ENCODE data around the gene RPL3. TPM values are rescaled to one million over a fixed set of nuclear protein-coding genes. Genes with fewer than 3 reads are reported as not detected.

Gene RPL3
- total and polyA plus RNA-seq, 2 of the 4 experiments (the other 2 are of a cell fraction) = 2,871 to 3,312 TPM

- in situ Hi-C loops (cut with MboI; ENCODE audit: low sequenced_read_pairs) = no loop called here
- no peak overlapping the region for H3K4me2 ChIP-seq (ENCODE audit: low read depth, low read length)
Measured at GRCh38 chr22:39296535-39296934, 22.9 kb downstream of the RPL3 start.

More at GRCh38 chr22:39296535-39296934, 22.9 kb downstream of the RPL3 start:
- H2BK15ac ChIP-seq (ENCODE audit: low read depth, low read length) = no peak overlapping the region
- POLR2A ChIA-PET (ENCODE audit: unreplicated experiment) = no interaction called here
- no peak overlapping the region for H3K14ac ChIP-seq (replicated peaks; ENCODE audit: low read depth, low read length)
- H3K23ac ChIP-seq (ENCODE audit: low read depth, low read length) = no peak overlapping the region
- H3K4ac ChIP-seq (ENCODE audit: low read depth, low read length) = peak overlapping the region; percentile 36; the same call in 1 of the 2 replicates
- H3K79me1 ChIP-seq (ENCODE audit: low read depth in 1 of 2, low read length in 2 of 2) = no peaks in the 10 kb centered on the region
- no peaks in the 10 kb centered on the region for H4K20me1 ChIP-seq (ENCODE audit: insufficient read depth, low read length)
- CTCF ChIA-PET = no interaction called here
- H4K8ac ChIP-seq (ENCODE audit: low read depth in 2 of 2, low read length in 2 of 2) = no peak overlapping the region
- H3K27ac ChIP-seq (ENCODE audit: insufficient read depth, low read length) = no peak overlapping the region
- peaks cover 22% of the 10 kb centered on the region for H3K4me1 ChIP-seq (ENCODE audit: control insufficient read depth, insufficient read depth, low read length)
- H2AFZ ChIP-seq (replicated peaks; ENCODE audit: low read length, poor library complexity) = no peak overlapping the region
- WGBS, 2 experiments (ENCODE audit: extremely low coverage in 2 of 2, insufficient read length in 1 of 2) = no CpG with 5 or more reads among the region's 6 CpGs
- intact Hi-C loops (cut with micrococcal nuclease) (no loop called here), dilution Hi-C loops (cut with HindIII; ENCODE audit: low sequenced_read_pairs, unreplicated experiment) (no loop called here)
- no TSS peak for BruUV-seq (replicated peaks)
- TF ChIP-seq CEBPB (IDR thresholded peaks at IDR 0.05; ENCODE audit: low read depth, low read length) (no peak), RCOR1 (IDR thresholded peaks at IDR 0.05; ENCODE audit: insufficient replicate concordance, low read length) (no peak), FOS (IDR thresholded peaks at IDR 0.05; ENCODE audit: low read depth, low read length) (no peak), POLR2A (IDR thresholded peaks at IDR 0.05; ENCODE audit: low read depth, low read length) (no peak), USF2 (IDR thresholded peaks at IDR 0.05; ENCODE audit: low read depth, low read length) (no peak), BHLHE40 (IDR thresholded peaks at IDR 0.05; ENCODE audit: low read depth, low read length) (no peak), SMC3 (IDR thresholded peaks at IDR 0.05; ENCODE audit: low read depth, low read length) (no peak), NFE2L2 (IDR thresholded peaks at IDR 0.05; ENCODE audit: low read depth, low read length) (no peak), CTCF (conservative IDR thresholded peaks at IDR 0.05; ENCODE audit: low read depth, low read length) (no peak), MAFK (IDR thresholded peaks at IDR 0.05; ENCODE audit: low read depth, low read length) (no peak)
- H2BK120ac ChIP-seq (ENCODE audit: low read depth, low read length) = no peak overlapping the region
- H3K56ac ChIP-seq (ENCODE audit: extremely low read depth, insufficient read depth, low read length) = no peak overlapping the region
- H2AK5ac ChIP-seq (ENCODE audit: low read depth, low read length) = no peak overlapping the region
- H2BK20ac ChIP-seq (ENCODE audit: low read depth, low read length) = no peak overlapping the region
- no peak overlapping the region for H3K4me3 ChIP-seq (ENCODE audit: insufficient read depth, low read depth, low read length)
- H3K9ac ChIP-seq (ENCODE audit: low read depth, low read length) = no peak overlapping the region
- no peak for ATAC-seq (ENCODE audit: low read depth)
- no peak overlapping the region for H2BK5ac ChIP-seq (ENCODE audit: low read depth, low read length, poor library complexity, severe bottlenecking)
- no peak overlapping the region for H3K18ac ChIP-seq (ENCODE audit: low read depth, low read length)
- H3K9me1 ChIP-seq (ENCODE audit: insufficient read depth, low read length) = 0 out of 2 replicates have a peak, but pooled peaks cover 6% of the 10 kb centered on the region
- no peaks in the 10 kb centered on the region for H3K27me3 ChIP-seq (ENCODE audit: control insufficient read depth, insufficient read depth, low read length)
- no peak for DNase-seq
- no peak overlapping the region for H2AK9ac ChIP-seq (replicated peaks; ENCODE audit: low read depth, low read length, poor library complexity)
- no peak overlapping the region for H4K5ac ChIP-seq (ENCODE audit: low read depth, low read length)
- H4K91ac ChIP-seq (ENCODE audit: insufficient read depth, low read depth, low read length) = 0 out of 2 replicates have a peak overlapping the region, but pooled peaks have one; percentile 61
- H3K9me3 ChIP-seq (ENCODE audit: control insufficient read depth, insufficient read depth, low read length) = no peaks in the 10 kb centered on the region
- no peaks in the 10 kb centered on the region for H3K36me3 ChIP-seq (ENCODE audit: control insufficient read depth, insufficient read depth, low read length)

Data from IMR-90 (cell line).